K562 (cell line): ENCODE results near the gene CMIP. TPM values are rescaled to one million over a fixed set of nuclear protein-coding genes. Genes with fewer than 3 reads are reported as not detected.

Experiments
- ATAC-seq: fragments of 200-7000 bp; cut with Tn5 transposase; 3 replicates; pipeline ENCODE4 v1.9.1; 2020; ENCODE audit warnings: moderate library complexity
- BruUV-seq: library from RNA; stranded (reverse); fragments of 400-500 nt; replicated peaks from 2 replicates; lab custom pipeline; 2021; lab: Mats Ljungman, UMichigan
- CTCF ChIA-PET: fragments of 300-600 bp; formaldehyde crosslinking; extraction: SDS; loops from one replicate; lab custom pipeline; 2021; ENCODE audit warnings: low intra/inter-chr PET ratio; lab: Yijun Ruan, JAX
- POLR2A ChIA-PET: fragments of 300-600, 350-650 bp; sonication (Branson Sonifier 250); formaldehyde crosslinking; extraction: SDS; loops from one replicate; lab custom pipeline; 2021; ENCODE audit warnings: antibody characterized with exemption, inconsistent platforms; lab: Yijun Ruan, JAX
- DNase-seq, 4 experiments: peaks; one replicate each; pipeline versions ENCODE4 v3.0.0 to v3.0.0-alpha.2; 2011 to 2018; ENCODE audit warnings: low spot score in 3 of 4, mixed read lengths in 3 of 4; ENCODE audit errors: extremely low read depth in 1 of 4
- FAIRE-seq: peaks from 2 replicates; lab custom pipeline; 2011; peaks lifted over from hg19 to GRCh38; lab: Jason Lieb, UNC
- H2AFZ ChIP-seq: 2 replicates; pipeline ENCODE4 v1.6.0; 2011; ENCODE audit warnings: low read depth, low read length, control low read depth, inconsistent platforms
- H3K27ac ChIP-seq: fragments of 200-600 bp; 3 replicates; pipeline ENCODE4 v1.8.0; 2011; ENCODE audit warnings: low read depth, mild to moderate bottlenecking, control low read depth, inconsistent platforms, low read length, moderate library complexity, mixed read lengths; ENCODE audit errors: extremely low read depth
- H3K27me3 ChIP-seq, 2 experiments: fragments of 300-600 bp in 1 of 2; 2 replicates in 1 of 2; 3 replicates in 1 of 2; pipeline versions ENCODE4 v1.6.0 to v1.8.0; 2011; ENCODE audit warnings: inconsistent platforms in 2 of 2, low read length in 2 of 2, mild to moderate bottlenecking in 1 of 2, mixed read lengths in 1 of 2, moderate library complexity in 1 of 2; ENCODE audit not compliant: control insufficient read depth in 2 of 2, insufficient read depth in 2 of 2
- H3K36me3 ChIP-seq: fragments of 300-600 bp; 3 replicates; pipeline ENCODE4 v1.8.0; 2011; ENCODE audit warnings: mild to moderate bottlenecking, low read length, inconsistent platforms; ENCODE audit not compliant: control insufficient read depth, insufficient read depth
- H3K4me1 ChIP-seq, 2 experiments: fragments of 200-600 bp in 1 of 2; replicated peaks in 1 of 2; 2 replicates in 1 of 2; 3 replicates in 1 of 2; pipeline versions ENCODE4 v1.5.1 to v1.8.0; 2011; ENCODE audit warnings: inconsistent platforms in 2 of 2, low read length in 2 of 2, mild to moderate bottlenecking in 1 of 2, mixed read lengths in 1 of 2, moderate library complexity in 1 of 2; ENCODE audit not compliant: control insufficient read depth in 2 of 2, insufficient read depth in 2 of 2
- H3K4me2 ChIP-seq: 2 replicates; pipeline ENCODE4 v1.6.1; 2011; ENCODE audit warnings: low read length, control low read depth, inconsistent platforms, mixed read lengths; ENCODE audit not compliant: insufficient read depth
- H3K4me3 ChIP-seq: fragments of 200-600 bp; sonication (generic), shearing (Covaris generic); 2 replicates; pipeline ENCODE4 v1.5.1; 2016; ENCODE audit warnings: control low read depth, inconsistent platforms
- H3K79me2 ChIP-seq: fragments of 200-600 bp; 3 replicates; pipeline ENCODE4 v1.8.0; 2011; ENCODE audit warnings: low read length, inconsistent platforms; ENCODE audit not compliant: control insufficient read depth, insufficient read depth
- H3K9ac ChIP-seq, 2 experiments: 2 replicates each; pipeline versions ENCODE4 v1.6.0 to v1.6.1; 2011; ENCODE audit warnings: low read depth in 2 of 2, low read length in 2 of 2, control low read depth in 1 of 2, inconsistent platforms in 1 of 2, mild to moderate bottlenecking in 1 of 2, mixed read lengths in 1 of 2; ENCODE audit not compliant: insufficient read depth in 1 of 2
- H3K9me1 ChIP-seq: one replicate; pipeline ENCODE4 v1.6.0; 2011; ENCODE audit warnings: inconsistent platforms, mild to moderate bottlenecking, low read length, moderate library complexity; ENCODE audit not compliant: control insufficient read depth, insufficient read depth
- H3K9me3 ChIP-seq: replicated peaks from 2 replicates; pipeline ENCODE4 v1.5.1; 2011; ENCODE audit warnings: low read depth, low read length, inconsistent platforms; ENCODE audit not compliant: control insufficient read depth, insufficient read depth
- H4K20me1 ChIP-seq: replicated peaks from 2 replicates; pipeline ENCODE4 v1.6.1; 2011; ENCODE audit warnings: low read length, inconsistent platforms, mixed read lengths; ENCODE audit not compliant: control insufficient read depth, insufficient read depth
- FOXJ3 ChIP-seq: sonication (generic); formaldehyde crosslinking; IDR thresholded peaks from 2 replicates; pipeline ENCODE4 v1.4.0; 2020; ENCODE audit warnings: mild to moderate bottlenecking, missing genetic modification reagents
- HDAC2 ChIP-seq: fragments of 450-650 bp; IDR thresholded peaks from 2 replicates; pipeline ENCODE4 v1.6.1; 2016; ENCODE audit warnings: mild to moderate bottlenecking
- JUN ChIP-seq, 2 experiments: sonication (generic) in 1 of 2; formaldehyde crosslinking in 1 of 2; IDR thresholded peaks; 2 replicates each; pipeline versions ENCODE4 v1.6.1 to v1.8.0; 2012 to 2022; ENCODE audit warnings: borderline replicate concordance in 2 of 2, mild to moderate bottlenecking in 2 of 2, improper control_type of control experiment in 1 of 2, low read depth in 1 of 2, low read length in 1 of 2, missing genetic modification reagents in 1 of 2
- MCM2 ChIP-seq: fragments of 450-650 bp; IDR thresholded peaks from 2 replicates; pipeline ENCODE4 v1.6.1; 2017; ENCODE audit warnings: low read depth, mild to moderate bottlenecking
- POLR2AphosphoS2 ChIP-seq: IDR thresholded peaks from 2 replicates; pipeline ENCODE4 v1.6.1; 2012; ENCODE audit warnings: low read length, improper control_type of control experiment
- SAFB2 ChIP-seq: fragments of 200-400 bp; formaldehyde crosslinking; IDR thresholded peaks from 2 replicates; pipeline ENCODE4 v1.6.1; 2018; ENCODE audit warnings: borderline replicate concordance, low read length, low read depth, moderate library complexity; ENCODE audit not compliant: severe bottlenecking
- SIN3A ChIP-seq, 2 experiments: fragments of 150-350 bp in 1 of 2; IDR thresholded peaks; 2 replicates each; pipeline ENCODE4 v1.6.1; 2011 to 2016; ENCODE audit warnings: borderline replicate concordance in 2 of 2, low read depth in 2 of 2, low read length in 2 of 2, mild to moderate bottlenecking in 2 of 2, moderate library complexity in 2 of 2; ENCODE audit not compliant: control insufficient read depth in 1 of 2
- SRF ChIP-seq, 2 experiments: fragments of 250-450, 450-650 bp in 1 of 2; sonication (Bioruptor Pico) in 1 of 2; sonication (generic) in 1 of 2; formaldehyde crosslinking; IDR thresholded peaks; 2 replicates each; pipeline versions ENCODE4 v1.5.0 to v1.5.1; 2020 to 2022; ENCODE audit warnings: mild to moderate bottlenecking in 1 of 2, missing genetic modification reagents in 1 of 2
- TGIF2 ChIP-seq: sonication (generic); formaldehyde crosslinking; IDR thresholded peaks from 2 replicates; pipeline ENCODE4 v1.8.1; 2022; ENCODE audit warnings: mild to moderate bottlenecking, missing genetic modification reagents, moderate library complexity
- TOE1 ChIP-seq, 2 experiments: fragments of 450-650 bp in 1 of 2; sonication (generic) in 1 of 2; formaldehyde crosslinking in 1 of 2; IDR thresholded peaks; 2 replicates each; pipeline versions ENCODE4 v1.7.1 to v1.8.0; 2016 to 2022; ENCODE audit warnings: borderline replicate concordance in 2 of 2, mild to moderate bottlenecking in 2 of 2, antibody characterized with exemption in 1 of 2, inconsistent platforms in 1 of 2, low read depth in 1 of 2, missing genetic modification reagents in 1 of 2, moderate library complexity in 1 of 2
- ZBTB33 ChIP-seq: sonication (generic); formaldehyde crosslinking; IDR thresholded peaks from 2 replicates; pipeline ENCODE4 v1.8.1; 2023; ENCODE audit warnings: mild to moderate bottlenecking, missing genetic modification reagents
- WGBS: fragments of 100-300 bp; shearing (Covaris generic); methylation state at CpG from one replicate; pipeline ENCODE4 v1.1.6; 2016; ENCODE audit warnings: low coverage, mixed read lengths; ENCODE audit not compliant: insufficient coverage; ENCODE audit errors: missing lambda C conversion rate; 5-methylcytosine and 5-hydroxymethylcytosine counted together
- in situ Hi-C: fragments of 300-500 bp; cut with MboI; formaldehyde crosslinking; loops from 4 replicates; pipeline ENCODE4 v1.15.0; 2018; ENCODE audit warnings: inconsistent platforms, mixed read lengths
- intact Hi-C: fragments of 100-400 bp; cut with micrococcal nuclease; formaldehyde crosslinking; loops from 2 replicates; pipeline ENCODE4 v1.14.2; 2022
- polyA plus RNA-seq, 8 experiments: library from polyadenylated mRNA; depleted of rRNA in 4 of 8; stranded (reverse) in 5 of 8; unstranded in 3 of 8; fragments of >200 nt; fragmentation: Nextera tagmentation in 2 of 8; fragmentation: Illumina TruSeq in 1 of 8; extraction: Ambion mirVana in 2 of 8; extraction: Trizol in 1 of 8; gene quantifications; 2 replicates each; pipeline versions ENCODE4 v1.2.1 to v1.2.3, GENCODE V29; 2011 to 2014; ENCODE audit warnings: inconsistent platforms in 1 of 8, missing spikeins in 1 of 8
- total RNA-seq, 7 experiments: library from RNA; depleted of rRNA in 6 of 7; stranded (reverse); fragments of >200 nt in 6 of 7; fragmentation: Illumina TruSeq in 2 of 7; extraction: Trizol in 2 of 7; gene quantifications; 2 replicates each; pipeline versions ENCODE4 v1.2.1 to v1.2.3, GENCODE V29; 2011 to 2021; ENCODE audit warnings: low replicate concordance in 1 of 7
- TF ChIP-seq, protein P1 (sequence below): fragments of 450-650 bp; IDR thresholded peaks from 2 replicates; pipeline ENCODE4 v1.6.1; 2016
- TF ChIP-seq, protein P2 (sequence below): IDR thresholded peaks from 3 replicates; pipeline ENCODE4 v1.6.1; 2011; ENCODE audit warnings: borderline replicate concordance, mild to moderate bottlenecking, moderate library complexity; ENCODE audit not compliant: insufficient read length; ENCODE audit errors: extremely low read depth

CMIP gene
- total and polyA plus RNA-seq, 9 of the 15 experiments (the other 6 are each of a cell fraction or from before 2014, with no cell fraction given) = 0.94 to 82.5 (median 10.3) TPM

GRCh38 chr16:81711657-81712319 is 267.2 kb downstream of the CMIP start:
- in situ Hi-C loops (no loop called here), intact Hi-C loops (no loop called here)
- Histone ChIP-seq H3K27me3 (no peaks in the 10 kb centered on the region), H3K27ac (no peak overlapping the region), H3K36me3 (peaks cover 28% of the 10 kb centered on the region; the same call in 2 of the 3 replicates), H3K4me2 (no peak overlapping the region), H3K4me3 (no peak overlapping the region), H2AFZ (no peak overlapping the region), H3K79me2 (no peaks in the 10 kb centered on the region), H3K4me1 (peaks cover 17 to 30% of the 10 kb centered on the region in 2 experiments), H3K9me1 (no peaks in the 10 kb centered on the region), H3K9me3 (no peaks in the 10 kb centered on the region), H4K20me1 (no peaks in the 10 kb centered on the region; the same call in 1 of the 2 replicates), H3K9ac (peak overlapping the region in 1 of 2 experiments; percentile 71; a peak in 2 of 4 replicates)
- ATAC-seq = peak; percentile 18
- 54% methylated on average over 21 of the region's 21 CpGs for WGBS
- ChIA-PET POLR2A (interaction anchor here (0.8 to 1.5 kb wide), 3 partner anchors 12 to 86 kb away, joined by 3 to 5 read pairs (median 3); no protein-coding TSS in a partner anchor), CTCF (interaction anchor here (0.6 kb wide), 1 partner anchor 10 kb away, joined by 3 read pairs; no protein-coding TSS in a partner anchor)
- FAIRE-seq = peak; percentile 26
- peak in 3 of 4 experiments; percentile 45 to 58 (median 57) for DNase-seq
- no TSS peak for BruUV-seq
- TF ChIP-seq, protein P1, sequence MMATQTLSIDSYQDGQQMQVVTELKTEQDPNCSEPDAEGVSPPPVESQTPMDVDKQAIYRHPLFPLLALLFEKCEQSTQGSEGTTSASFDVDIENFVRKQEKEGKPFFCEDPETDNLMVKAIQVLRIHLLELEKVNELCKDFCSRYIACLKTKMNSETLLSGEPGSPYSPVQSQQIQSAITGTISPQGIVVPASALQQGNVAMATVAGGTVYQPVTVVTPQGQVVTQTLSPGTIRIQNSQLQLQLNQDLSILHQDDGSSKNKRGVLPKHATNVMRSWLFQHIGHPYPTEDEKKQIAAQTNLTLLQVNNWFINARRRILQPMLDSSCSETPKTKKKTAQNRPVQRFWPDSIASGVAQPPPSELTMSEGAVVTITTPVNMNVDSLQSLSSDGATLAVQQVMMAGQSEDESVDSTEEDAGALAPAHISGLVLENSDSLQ = peak; percentile 22; the same call in 1 of the 2 replicates
- TF ChIP-seq SAFB2 (no peak), HDAC2 (no peak), POLR2AphosphoS2 (no peak), FOXJ3 (CRISPR knock-in tag) (no peak), MCM2 (no peak), ZBTB33 (CRISPR knock-in tag) (peak; percentile 96), JUN (IDR thresholded peaks at IDR 0.05; ENCODE audit: borderline replicate concordance, low read depth, low read length) (no peak), JUN (CRISPR knock-in tag; IDR thresholded peaks at IDR 0.05; ENCODE audit: borderline replicate concordance) (no peak), TOE1 (IDR thresholded peaks at IDR 0.05; ENCODE audit: borderline replicate concordance) (no peak), TOE1 (CRISPR knock-in tag; IDR thresholded peaks at IDR 0.05; ENCODE audit: borderline replicate concordance, low read depth) (no peak), SRF (CRISPR knock-in tag; IDR thresholded peaks at IDR 0.05) (no peak), SIN3A (IDR thresholded peaks at IDR 0.05; ENCODE audit: borderline replicate concordance in 2 of 2, control insufficient read depth in 1 of 2, low read depth in 2 of 2, low read length in 2 of 2) (no peak), TGIF2 (CRISPR knock-in tag) (no peak)
- TF ChIP-seq, protein P2, sequence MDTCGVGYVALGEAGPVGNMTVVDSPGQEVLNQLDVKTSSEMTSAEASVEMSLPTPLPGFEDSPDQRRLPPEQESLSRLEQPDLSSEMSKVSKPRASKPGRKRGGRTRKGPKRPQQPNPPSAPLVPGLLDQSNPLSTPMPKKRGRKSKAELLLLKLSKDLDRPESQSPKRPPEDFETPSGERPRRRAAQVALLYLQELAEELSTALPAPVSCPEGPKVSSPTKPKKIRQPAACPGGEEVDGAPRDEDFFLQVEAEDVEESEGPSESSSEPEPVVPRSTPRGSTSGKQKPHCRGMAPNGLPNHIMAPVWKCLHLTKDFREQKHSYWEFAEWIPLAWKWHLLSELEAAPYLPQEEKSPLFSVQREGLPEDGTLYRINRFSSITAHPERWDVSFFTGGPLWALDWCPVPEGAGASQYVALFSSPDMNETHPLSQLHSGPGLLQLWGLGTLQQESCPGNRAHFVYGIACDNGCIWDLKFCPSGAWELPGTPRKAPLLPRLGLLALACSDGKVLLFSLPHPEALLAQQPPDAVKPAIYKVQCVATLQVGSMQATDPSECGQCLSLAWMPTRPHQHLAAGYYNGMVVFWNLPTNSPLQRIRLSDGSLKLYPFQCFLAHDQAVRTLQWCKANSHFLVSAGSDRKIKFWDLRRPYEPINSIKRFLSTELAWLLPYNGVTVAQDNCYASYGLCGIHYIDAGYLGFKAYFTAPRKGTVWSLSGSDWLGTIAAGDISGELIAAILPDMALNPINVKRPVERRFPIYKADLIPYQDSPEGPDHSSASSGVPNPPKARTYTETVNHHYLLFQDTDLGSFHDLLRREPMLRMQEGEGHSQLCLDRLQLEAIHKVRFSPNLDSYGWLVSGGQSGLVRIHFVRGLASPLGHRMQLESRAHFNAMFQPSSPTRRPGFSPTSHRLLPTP = no peak
